Ovary (tissue), 3 donors: Measurements from ENCODE around the gene NFKBIL1.
A peak's percentile ranks its signal among the peaks of the same experiment; 100 is the strongest.

Experiments used
- EP300 ChIP-seq: sonication (generic); formaldehyde crosslinking; IDR thresholded peaks from one replicate; pipeline ENCODE4 v1.6.1; 2017; ENCODE audit warnings: antibody characterized with exemption
- POLR2A ChIP-seq: fragments of 450-650 bp; IDR thresholded peaks from one replicate; pipeline ENCODE4 v1.6.1; 2017; ENCODE audit warnings: antibody characterized with exemption, mild to moderate bottlenecking, moderate library complexity
- TF ChIP-seq, protein P1 (sequence below), 3 donors: fragments of 450-650 bp in 2 of 3; fragments of 200-600 bp in 1 of 3; IDR thresholded peaks; one replicate each; pipeline versions ENCODE4 v1.5.1 to v1.8.0; 2016 to 2022; ENCODE audit warnings: antibody characterized with exemption in 3 of 3, mild to moderate bottlenecking in 1 of 3
- donor health status: DM: no; HTN: no; CAD: no.

DNA sequence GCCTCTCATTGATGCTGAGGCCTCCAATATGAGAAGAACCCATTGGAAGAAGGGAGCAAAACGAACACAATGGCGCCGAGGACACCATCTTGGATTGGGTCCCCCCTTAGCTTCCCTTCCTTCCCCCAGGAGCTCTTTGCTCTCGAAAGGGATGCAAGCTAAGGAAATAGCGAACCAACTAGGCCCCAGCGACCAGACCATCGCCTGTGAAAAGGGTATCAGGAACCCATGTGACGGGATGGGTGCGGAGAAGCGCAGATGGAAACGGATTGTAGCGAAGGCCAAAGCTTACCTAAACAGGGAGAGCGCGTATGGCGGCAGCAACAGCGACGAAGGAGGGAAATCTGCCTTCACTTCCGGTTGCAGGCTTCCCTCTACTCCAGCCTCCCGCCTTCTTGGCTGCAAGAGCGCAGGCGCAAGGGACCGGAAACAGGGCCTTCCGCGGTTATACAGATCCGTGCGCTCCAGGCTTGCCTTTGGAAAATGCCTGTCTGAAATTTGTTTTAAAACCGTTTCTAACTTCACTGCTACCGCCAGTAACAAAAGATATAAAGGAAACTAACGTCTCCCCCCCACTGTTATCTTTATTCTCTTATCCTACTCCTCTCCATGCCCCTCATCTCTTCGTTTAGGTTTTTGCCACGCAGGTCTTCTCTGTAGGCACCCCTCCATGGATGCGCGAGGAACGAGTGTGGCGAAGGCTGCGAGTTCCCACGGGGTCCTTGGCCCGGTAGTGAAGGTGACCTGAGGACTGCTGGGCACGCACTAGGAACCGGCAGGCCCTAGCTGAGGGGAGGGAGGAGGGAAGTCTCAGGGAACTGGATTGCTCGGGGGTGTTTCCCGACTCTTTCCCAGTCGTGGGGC lies 5.5 kb upstream of the NFKBIL1 start, which contains the start of gene DDX39B:
- TF ChIP-seq POLR2A (peak; percentile 78), EP300 (no peak)
- TF ChIP-seq, protein P1, sequence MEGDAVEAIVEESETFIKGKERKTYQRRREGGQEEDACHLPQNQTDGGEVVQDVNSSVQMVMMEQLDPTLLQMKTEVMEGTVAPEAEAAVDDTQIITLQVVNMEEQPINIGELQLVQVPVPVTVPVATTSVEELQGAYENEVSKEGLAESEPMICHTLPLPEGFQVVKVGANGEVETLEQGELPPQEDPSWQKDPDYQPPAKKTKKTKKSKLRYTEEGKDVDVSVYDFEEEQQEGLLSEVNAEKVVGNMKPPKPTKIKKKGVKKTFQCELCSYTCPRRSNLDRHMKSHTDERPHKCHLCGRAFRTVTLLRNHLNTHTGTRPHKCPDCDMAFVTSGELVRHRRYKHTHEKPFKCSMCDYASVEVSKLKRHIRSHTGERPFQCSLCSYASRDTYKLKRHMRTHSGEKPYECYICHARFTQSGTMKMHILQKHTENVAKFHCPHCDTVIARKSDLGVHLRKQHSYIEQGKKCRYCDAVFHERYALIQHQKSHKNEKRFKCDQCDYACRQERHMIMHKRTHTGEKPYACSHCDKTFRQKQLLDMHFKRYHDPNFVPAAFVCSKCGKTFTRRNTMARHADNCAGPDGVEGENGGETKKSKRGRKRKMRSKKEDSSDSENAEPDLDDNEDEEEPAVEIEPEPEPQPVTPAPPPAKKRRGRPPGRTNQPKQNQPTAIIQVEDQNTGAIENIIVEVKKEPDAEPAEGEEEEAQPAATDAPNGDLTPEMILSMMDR (IDR thresholded peaks at IDR 0.05), result peak in 1 of 3 donors; percentile 22
